Calu3 (cell line): ENCODE measurements around the gene CCDC148. TPM values are rescaled to one million over a fixed set of nuclear protein-coding genes. Genes with fewer than 3 reads are reported as not detected.

Source experiments
- BruUV-seq: library from RNA; stranded (reverse); fragments of 400-500 nt; replicated peaks from 2 replicates; lab custom pipeline; 2021; lab: Mats Ljungman, UMichigan
- CTCF ChIA-PET: fragments of 300-600 bp; sonication (Branson Sonifier 250); formaldehyde crosslinking; loops from one replicate; lab custom pipeline; 2022; ENCODE audit warnings: antibody characterized with exemption; lab: Charles Lee
- DNase-seq: peaks from one replicate; pipeline ENCODE4 v3.0.0; 2022
- H3K27ac Mint-ChIP-seq: one replicate; pipeline ENCODE4 v1.8.0; 2022; ENCODE audit warnings: mixed read lengths; ENCODE audit not compliant: unreplicated experiment
- H3K27me3 Mint-ChIP-seq: one replicate; pipeline ENCODE4 v1.8.0; 2022; ENCODE audit warnings: mixed read lengths; ENCODE audit not compliant: unreplicated experiment
- H3K36me3 Mint-ChIP-seq: one replicate; pipeline ENCODE4 v1.8.0; 2022; ENCODE audit warnings: mild to moderate bottlenecking, moderate library complexity, mixed read lengths; ENCODE audit not compliant: insufficient read depth, unreplicated experiment
- H3K4me1 Mint-ChIP-seq: one replicate; pipeline ENCODE4 v1.8.0; 2022; ENCODE audit warnings: mild to moderate bottlenecking, low read depth, mixed read lengths; ENCODE audit not compliant: unreplicated experiment
- H3K4me3 Mint-ChIP-seq: one replicate; pipeline ENCODE4 v1.8.0; 2022; ENCODE audit warnings: mild to moderate bottlenecking, low read depth, moderate library complexity, mixed read lengths; ENCODE audit not compliant: unreplicated experiment
- H3K9me3 Mint-ChIP-seq: one replicate; pipeline ENCODE4 v1.8.0; 2022; ENCODE audit warnings: low read depth, mixed read lengths; ENCODE audit not compliant: unreplicated experiment
- CTCF ChIP-seq: fragments of 200-600 bp; IDR thresholded peaks from one replicate; pipeline ENCODE4 v1.8.0; 2022; ENCODE audit warnings: antibody characterized with exemption; ENCODE audit not compliant: unreplicated experiment
- intact Hi-C: fragments of 100-400 bp; cut with micrococcal nuclease; formaldehyde crosslinking; loops from one replicate; pipeline ENCODE4 v1.10.0; 2022; ENCODE audit not compliant: unreplicated experiment
- total RNA-seq: library from RNA; stranded (reverse); gene quantifications from 2 replicates; pipeline ENCODE4 v1.2.3, GENCODE V29; 2022

Gene CCDC148
- total RNA-seq, 1 experiment from 2014 or later = 5.1 TPM

- intact Hi-C loops = loop anchor here (2.0 to 10.0 kb wide), 3 partner anchors 145 to 565 kb away; partner anchors contain the start of genes CCDC148 and PKP4
- Mint-ChIP-seq H3K36me3 (no peaks in the 10 kb centered on the region), H3K27me3 (no peaks in the 10 kb centered on the region), H3K27ac (no peak overlapping the region), H3K4me3 (no peak overlapping the region), H3K4me1 (peaks cover 28% of the 10 kb centered on the region), H3K9me3 (no peaks in the 10 kb centered on the region)
- CTCF ChIA-PET = interaction anchor here (0.5 to 2.3 kb wide), 6 partner anchors 22 to 867 kb away, joined by 3 to 13 read pairs (median 4); no protein-coding TSS in a partner anchor
- no TSS peak for BruUV-seq
- TF ChIP-seq CTCF = peak; percentile 42
- no peak for DNase-seq
Observed at GRCh38 chr2:158179660-158180059, 276.9 kb downstream of the CCDC148 start.

DNA sequence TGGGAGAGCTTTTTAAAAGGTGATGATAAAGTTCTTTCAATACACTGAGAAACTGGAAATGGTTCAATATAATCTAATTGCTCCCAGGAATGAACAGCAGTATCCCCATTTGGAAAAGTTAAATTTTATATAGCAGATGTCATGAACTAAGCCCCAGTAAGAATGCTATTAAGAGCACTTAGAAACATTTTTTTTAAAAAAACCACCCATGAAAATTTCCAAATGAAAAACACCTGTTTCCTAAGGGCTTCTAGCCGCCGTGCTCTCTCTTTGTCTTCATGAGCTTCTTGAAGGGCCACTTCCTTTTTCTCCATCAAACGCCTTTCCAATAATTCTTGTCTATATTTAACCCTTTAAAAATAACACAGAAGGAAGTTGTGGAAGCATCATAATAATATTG, 277.9 kb downstream of the CCDC148 start:
- Mint-ChIP-seq H3K4me1 (peaks cover 28% of the 10 kb centered on the region), H3K36me3 (no peaks in the 10 kb centered on the region), H3K4me3 (no peak overlapping the region), H3K9me3 (no peaks in the 10 kb centered on the region), H3K27me3 (no peaks in the 10 kb centered on the region), H3K27ac (no peak overlapping the region)
- intact Hi-C loops = loop anchor here (2.0 kb wide), 1 partner anchor 566 kb away; no protein-coding TSS in a partner anchor
- CTCF ChIA-PET = interaction anchor here (0.6 to 1.3 kb wide), 2 partner anchors 329 to 395 kb away, joined by 3 to 7 read pairs; no protein-coding TSS in a partner anchor
- no peak for DNase-seq
- no peak for TF ChIP-seq CTCF
- BruUV-seq = no TSS peak

DNA sequence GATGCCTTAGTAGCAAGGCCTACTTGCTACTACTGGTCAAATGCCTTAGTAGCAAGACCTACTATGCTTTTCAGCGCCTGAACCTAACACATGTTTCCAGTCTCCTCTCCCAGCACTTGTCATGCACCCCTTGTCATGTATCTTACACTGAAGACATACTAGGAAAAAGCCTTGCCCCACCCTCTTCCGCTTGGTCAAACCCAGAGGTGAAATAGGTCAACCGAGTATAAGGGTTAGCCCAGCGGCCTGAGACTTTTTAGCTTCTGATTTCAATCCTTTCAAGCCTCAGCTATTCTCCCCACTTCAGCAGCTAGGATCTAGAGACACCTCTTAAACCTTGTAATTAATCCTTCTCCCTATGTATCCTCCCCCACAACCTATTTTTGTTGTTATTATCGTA, 281.6 kb downstream of the CCDC148 start:
- no peaks in the 10 kb centered on the region for H3K9me3 Mint-ChIP-seq
- intact Hi-C loops = no loop called here
- H3K36me3 Mint-ChIP-seq = no peaks in the 10 kb centered on the region
- DNase-seq = no peak
- H3K27ac Mint-ChIP-seq = no peak overlapping the region
- BruUV-seq = no TSS peak
- CTCF ChIA-PET = no interaction called here
- H3K27me3 Mint-ChIP-seq = no peaks in the 10 kb centered on the region
- no peak for TF ChIP-seq CTCF
- peaks cover 11% of the 10 kb centered on the region for H3K4me1 Mint-ChIP-seq
- no peak overlapping the region for H3K4me3 Mint-ChIP-seq

- intact Hi-C loops = no loop called here
- DNase-seq = no peak
- CTCF ChIA-PET = no interaction called here
- Mint-ChIP-seq H3K27ac (no peak overlapping the region), H3K27me3 (no peaks in the 10 kb centered on the region), H3K9me3 (no peaks in the 10 kb centered on the region), H3K4me3 (no peak overlapping the region), H3K4me1 (peaks cover 7% of the 10 kb centered on the region), H3K36me3 (no peaks in the 10 kb centered on the region)
- BruUV-seq = no TSS peak
- TF ChIP-seq CTCF = no peak
Observed at GRCh38 chr2:158174495-158174894, 282.1 kb downstream of the CCDC148 start.
